H1 (cell line): ENCODE measurements around the gene RALGDS. TPM values are rescaled to one million over a fixed set of nuclear protein-coding genes. Genes with fewer than 3 reads are reported as not detected.

Experiments used
- CTCF ChIA-PET: fragments of 300-600 bp; sonication (Branson Sonifier 250); formaldehyde crosslinking; loops from one replicate; lab custom pipeline; 2021; ENCODE audit not compliant: partially characterized antibody; lab: Charles Lee
- POLR2A ChIA-PET: fragments of 300-600 bp; sonication (Branson Sonifier 250); formaldehyde crosslinking; loops from one replicate; lab custom pipeline; 2021; ENCODE audit warnings: inconsistent platforms; ENCODE audit not compliant: partially characterized antibody; lab: Charles Lee
- DNase-seq, 2 experiments: peaks; one replicate each; pipeline versions ENCODE4 v3.0.0 to v3.0.0-alpha.2; 2010 to 2022; ENCODE audit warnings: low spot score in 2 of 2, low read depth in 1 of 2, mixed read lengths in 1 of 2
- FAIRE-seq: peaks from 2 replicates; lab custom pipeline; 2011; peaks lifted over from hg19 to GRCh38; lab: Jason Lieb, UNC
- H2AFZ ChIP-seq: 2 replicates; pipeline ENCODE4 v1.8.1; 2012; ENCODE audit warnings: low read length, inconsistent platforms
- H2AK5ac ChIP-seq: 2 replicates; pipeline ENCODE4 v1.6.1; 2013; ENCODE audit warnings: low read depth, low read length
- H2BK120ac ChIP-seq: replicated peaks from 2 replicates; pipeline ENCODE3; 2013; ENCODE audit warnings: low read depth, low read length, inconsistent platforms
- H2BK12ac ChIP-seq: 2 replicates; pipeline ENCODE4 v1.6.1; 2013; ENCODE audit warnings: low read depth, low read length
- H2BK15ac ChIP-seq: 2 replicates; pipeline ENCODE4 v1.6.1; 2013; ENCODE audit warnings: low read length
- H2BK20ac ChIP-seq: 2 replicates; pipeline ENCODE4 v1.6.1; 2013; ENCODE audit warnings: low read length
- H2BK5ac ChIP-seq: 2 replicates; pipeline ENCODE4 v1.6.1; 2013; ENCODE audit warnings: low read depth, low read length
- H3K14ac ChIP-seq: 2 replicates; pipeline ENCODE4 v1.6.1; 2013; ENCODE audit warnings: inconsistent platforms; ENCODE audit not compliant: insufficient read length
- H3K18ac ChIP-seq: 2 replicates; pipeline ENCODE4 v1.6.1; 2013; ENCODE audit warnings: low read length; ENCODE audit errors: extremely low read depth
- H3K23ac ChIP-seq: 2 replicates; pipeline ENCODE4 v1.6.1; 2013; ENCODE audit warnings: inconsistent platforms; ENCODE audit not compliant: insufficient read length
- H3K23me2 ChIP-seq: 2 replicates; pipeline ENCODE4 v1.6.1; 2013; ENCODE audit warnings: low read depth, low read length
- H3K27ac ChIP-seq: 2 replicates; pipeline ENCODE4 v1.6.1; 2011; ENCODE audit warnings: low read depth, low read length, inconsistent platforms
- H3K27me3 ChIP-seq, 4 experiments: replicated peaks in 1 of 4; 1 replicate in 1 of 4; 2 replicates in 3 of 4; pipeline versions ENCODE4 v1.6.1 to v1.8.1; 2011 to 2013; ENCODE audit warnings: low read length in 3 of 4, mild to moderate bottlenecking in 3 of 4, inconsistent platforms in 2 of 4, mixed read lengths in 2 of 4, moderate library complexity in 1 of 4; ENCODE audit not compliant: control insufficient read depth in 3 of 4, insufficient read depth in 3 of 4; ENCODE audit errors: extremely low read depth in 1 of 4
- H3K36me3 ChIP-seq, 4 experiments: 2 replicates each; pipeline versions ENCODE4 v1.6.1 to v1.8.1; 2011 to 2013; ENCODE audit warnings: mild to moderate bottlenecking in 4 of 4, low read length in 3 of 4, moderate library complexity in 2 of 4, control low read depth in 1 of 4, inconsistent platforms in 1 of 4; ENCODE audit not compliant: insufficient read depth in 4 of 4, control insufficient read depth in 2 of 4
- H3K4ac ChIP-seq: replicated peaks from 2 replicates; pipeline ENCODE3; 2013; ENCODE audit warnings: low read length, low read depth, mixed read lengths, inconsistent platforms; ENCODE audit not compliant: insufficient read length
- H3K4me1 ChIP-seq, 4 experiments: replicated peaks in 1 of 4; 1 replicate in 1 of 4; 2 replicates in 3 of 4; pipeline versions ENCODE4 v1.6.1 to v1.8.1; 2011 to 2013; ENCODE audit warnings: low read length in 3 of 4, inconsistent platforms in 2 of 4, mixed read lengths in 1 of 4; ENCODE audit not compliant: insufficient read depth in 4 of 4, control insufficient read depth in 3 of 4
- H3K4me2 ChIP-seq, 2 experiments: 2 replicates each; pipeline versions ENCODE4 v1.6.1 to v1.8.1; 2011 to 2013; ENCODE audit warnings: low read depth in 2 of 2, low read length in 2 of 2, control low read depth in 1 of 2, inconsistent platforms in 1 of 2, mild to moderate bottlenecking in 1 of 2; ENCODE audit not compliant: insufficient read depth in 1 of 2
- H3K4me3 ChIP-seq, 4 experiments: fragments of 200-600, 300-600 bp in 1 of 4; sonication (generic), shearing (Covaris generic), sonication (Bioruptor Twin) in 1 of 4; 2 replicates each; pipeline versions ENCODE4 v1.5.1 to v1.8.1; 2011 to 2016; ENCODE audit warnings: low read length in 4 of 4, low read depth in 3 of 4, control low read depth in 2 of 4, inconsistent platforms in 2 of 4, mild to moderate bottlenecking in 2 of 4, mixed read lengths in 1 of 4, moderate library complexity in 1 of 4; ENCODE audit not compliant: insufficient read depth in 2 of 4; ENCODE audit errors: extremely low read depth in 1 of 4
- H3K56ac ChIP-seq: replicated peaks from 2 replicates; pipeline ENCODE3; 2013; ENCODE audit warnings: low read depth, mild to moderate bottlenecking, mixed read lengths, low read length, inconsistent platforms; ENCODE audit not compliant: insufficient read length
- H3K79me1 ChIP-seq: 2 replicates; pipeline ENCODE4 v1.6.1; 2013; ENCODE audit warnings: low read depth, low read length, control low read depth
- H3K79me2 ChIP-seq, 2 experiments: 2 replicates each; pipeline versions ENCODE4 v1.6.1 to v1.8.1; 2012 to 2013; ENCODE audit warnings: low read length in 2 of 2, mild to moderate bottlenecking in 2 of 2, inconsistent platforms in 1 of 2; ENCODE audit not compliant: insufficient read depth in 2 of 2, control insufficient read depth in 1 of 2
- H3K9ac ChIP-seq, 4 experiments: replicated peaks in 1 of 4; 1 replicate in 1 of 4; 2 replicates in 3 of 4; pipeline versions ENCODE4 v1.6.1 to v1.8.1; 2011 to 2013; ENCODE audit warnings: low read depth in 3 of 4, low read length in 3 of 4, control low read depth in 2 of 4, mild to moderate bottlenecking in 2 of 4, moderate library complexity in 2 of 4, inconsistent platforms in 1 of 4; ENCODE audit errors: extremely low read depth in 1 of 4
- H3K9me3 ChIP-seq, 2 experiments: 2 replicates each; pipeline versions ENCODE4 v1.6.1 to v1.8.1; 2012 to 2013; ENCODE audit warnings: mild to moderate bottlenecking in 2 of 2, moderate library complexity in 2 of 2, control low read depth in 1 of 2, inconsistent platforms in 1 of 2, low read depth in 1 of 2, low read length in 1 of 2, mixed read lengths in 1 of 2; ENCODE audit not compliant: insufficient read depth in 2 of 2
- H4K20me1 ChIP-seq, 2 experiments: replicated peaks in 1 of 2; 2 replicates each; pipeline versions ENCODE3 to v1.8.1; 2011 to 2013; ENCODE audit warnings: inconsistent platforms in 2 of 2, low read length in 2 of 2, mild to moderate bottlenecking in 1 of 2; ENCODE audit not compliant: insufficient read depth in 2 of 2, control insufficient read depth in 1 of 2
- H4K5ac ChIP-seq: 2 replicates; pipeline ENCODE4 v1.6.1; 2013; ENCODE audit warnings: low read length, low read depth, mixed read lengths, inconsistent platforms; ENCODE audit not compliant: insufficient read length
- H4K8ac ChIP-seq: 2 replicates; pipeline ENCODE4 v1.8.0; 2013; ENCODE audit warnings: mild to moderate bottlenecking, moderate library complexity, low read length, inconsistent platforms; ENCODE audit not compliant: insufficient read depth; ENCODE audit errors: extremely low read depth
- H4K91ac ChIP-seq: replicated peaks from 2 replicates; pipeline ENCODE3; 2013; ENCODE audit warnings: low read length, mixed read lengths, inconsistent platforms; ENCODE audit not compliant: insufficient read length
- ATF2 ChIP-seq: IDR thresholded peaks from 2 replicates; pipeline ENCODE4 v1.6.1; 2012; ENCODE audit warnings: low read length, inconsistent platforms
- BCL11A ChIP-seq, 2 experiments: IDR thresholded peaks; one replicate each; pipeline ENCODE4 v1.6.1; 2011; ENCODE audit warnings: low read depth in 2 of 2, low read length in 2 of 2, mild to moderate bottlenecking in 2 of 2
- BRCA1 ChIP-seq: IDR thresholded peaks from 2 replicates; pipeline ENCODE4 v1.6.1; 2012; ENCODE audit warnings: low read depth, low read length, improper control_type of control experiment
- CBX5 ChIP-seq: fragments of 300-800, 300-1000 bp; sonication (generic); IDR thresholded peaks from 2 replicates; pipeline ENCODE4 v1.7.1; 2016; ENCODE audit warnings: antibody characterized with exemption, low read length, low read depth
- CBX8 ChIP-seq: fragments of 300-800, 300-1000 bp; sonication (generic); IDR thresholded peaks from 2 replicates; pipeline ENCODE4 v1.7.1; 2016; ENCODE audit warnings: low read depth, low read length, borderline replicate concordance
- FOSL1 ChIP-seq: IDR thresholded peaks from 2 replicates; pipeline ENCODE4 v1.6.1; 2011; ENCODE audit warnings: mild to moderate bottlenecking, low read depth, low read length, moderate library complexity; ENCODE audit not compliant: insufficient read depth
- MAFK ChIP-seq: IDR thresholded peaks from 2 replicates; pipeline ENCODE4 v1.6.1; 2012; ENCODE audit warnings: low read depth, mild to moderate bottlenecking, improper control_type of control experiment, low read length
- SAP30 ChIP-seq: fragments of 300-600 bp; sonication (generic); IDR thresholded peaks from 2 replicates; pipeline ENCODE4 v1.7.1; 2012; ENCODE audit warnings: low read length, moderate library complexity, mild to moderate bottlenecking, inconsistent platforms; ENCODE audit not compliant: insufficient read depth, insufficient replicate concordance
- TBP ChIP-seq: IDR thresholded peaks from 2 replicates; pipeline ENCODE4 v1.6.1; 2011; ENCODE audit warnings: low read depth, low read length, improper control_type of control experiment
- TEAD4 ChIP-seq: IDR thresholded peaks from 2 replicates; pipeline ENCODE4 v1.6.1; 2012; ENCODE audit warnings: low read depth, low read length, inconsistent platforms, mixed read lengths
- YY1 ChIP-seq: IDR thresholded peaks from 2 replicates; pipeline ENCODE4 v1.6.1; 2011; ENCODE audit warnings: low read depth, mild to moderate bottlenecking, low read length
- WGBS, 2 experiments: shearing (Covaris generic) in 1 of 2; methylation state at CpG; one replicate each; pipeline versions ENCODE4 v1.1.6 to v1.1.7; 2013 to 2015; ENCODE audit warnings: low lambda C conversion rate in 2 of 2, mixed read lengths in 2 of 2, inconsistent platforms in 1 of 2, low coverage in 1 of 2, missing lambda C conversion rate in 1 of 2; ENCODE audit not compliant: insufficient replicate concordance in 2 of 2, insufficient coverage in 1 of 2, insufficient read length in 1 of 2; ENCODE audit errors: extremely low coverage in 1 of 2, missing lambda C conversion rate in 1 of 2; 5-methylcytosine and 5-hydroxymethylcytosine counted together
- polyA plus RNA-seq, 7 experiments: library from polyadenylated mRNA; depleted of rRNA in 3 of 7; stranded (reverse) in 5 of 7; unstranded in 2 of 7; fragments of >200 nt in 5 of 7; fragments of 200-250 nt in 2 of 7; gene quantifications; 1 replicate in 5 of 7; 2 replicates in 1 of 7; 4 replicates in 1 of 7; pipeline versions ENCODE4 v1.2.1 to v1.2.3, GENCODE V29; 2011 to 2013; ENCODE audit warnings: missing spikeins in 2 of 7, mixed read lengths in 2 of 7
- total RNA-seq: library from RNA; stranded (reverse); fragmentation: NEBNext Ultra II Directional; extraction: Animal tissue kit (Norgen Biotek cat#: 25700); gene quantifications from 2 replicates; pipeline ENCODE4 v1.2.1, GENCODE V29; 2021
- TF ChIP-seq, protein P1 (sequence below): IDR thresholded peaks from 2 replicates; pipeline ENCODE4 v1.6.1; 2012; ENCODE audit warnings: inconsistent platforms

Gene RALGDS
- total and polyA plus RNA-seq, 2 of the 8 experiments (the other 6 are each of a cell fraction or from before 2014, with no cell fraction given) = 14.5 to 25.5 TPM

- POLR2A ChIA-PET = no interaction called here
- Histone ChIP-seq H3K9ac (no peak overlapping the region), H3K79me2 (no peaks in the 10 kb centered on the region), H3K27ac (no peak overlapping the region), H4K20me1 (no peaks in the 10 kb centered on the region), H2BK20ac (no peak overlapping the region), H2AFZ (no peak overlapping the region), H3K27me3 (no peaks in the 10 kb centered on the region), H4K8ac (no peak overlapping the region), H3K4ac (no peak overlapping the region), H3K4me2 (no peak overlapping the region), H3K4me3 (no peak overlapping the region), H3K14ac (no peak overlapping the region), H4K5ac (no peak overlapping the region), H3K56ac (no peak overlapping the region), H3K23ac (no peak overlapping the region), H2BK120ac (no peak overlapping the region), H3K23me2 (no peaks in the 10 kb centered on the region), H3K79me1 (no peaks in the 10 kb centered on the region), H3K9me3 (no peaks in the 10 kb centered on the region), H2BK12ac (no peak overlapping the region), H2AK5ac (no peak overlapping the region), H2BK15ac (no peak overlapping the region), H3K4me1 (no peaks in the 10 kb centered on the region), H3K36me3 (no peaks in the 10 kb centered on the region; a peak in 1 of 8 replicates), H3K18ac (no peak overlapping the region), H2BK5ac (no peak overlapping the region), H4K91ac (no peak overlapping the region)
- WGBS, 2 experiments = 92% methylated on average over 8 of the region's 33 CpGs; no CpG with 5 or more reads in 1 of the 2 experiments
- FAIRE-seq (no peak), DNase-seq (no peak)
- CTCF ChIA-PET = interaction anchor here (1.0 kb wide), 2 partner anchors 16 to 40 kb away, joined by 3 read pairs; no protein-coding TSS in a partner anchor
- no peak for TF ChIP-seq CBX5
- TF ChIP-seq FOSL1 = no peak
- no peak for TF ChIP-seq TEAD4
- no peak for TF ChIP-seq TBP
- TF ChIP-seq, protein P1, sequence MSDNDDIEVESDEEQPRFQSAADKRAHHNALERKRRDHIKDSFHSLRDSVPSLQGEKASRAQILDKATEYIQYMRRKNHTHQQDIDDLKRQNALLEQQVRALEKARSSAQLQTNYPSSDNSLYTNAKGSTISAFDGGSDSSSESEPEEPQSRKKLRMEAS = no peak
- TF ChIP-seq MAFK = no peak
- no peak for TF ChIP-seq SAP30
- TF ChIP-seq YY1 = no peak
- no peak for TF ChIP-seq ATF2
- TF ChIP-seq CBX8 = no peak
- TF ChIP-seq BRCA1 = no peak
- no peak for TF ChIP-seq BCL11A (IDR thresholded peaks at IDR 0.05; ENCODE audit: low read depth in 2 of 2, low read length in 2 of 2)
Measured at GRCh38 chr9:133071484-133072150, 49.4 kb downstream of the RALGDS start.
